ENCODE results near the gene SERPINA10. TPM values are rescaled to one million over a fixed set of nuclear protein-coding genes. Genes with fewer than 3 reads are reported as not detected.

Gene SERPINA10
- total RNA-seq, 1 donor = not detected

DNA sequence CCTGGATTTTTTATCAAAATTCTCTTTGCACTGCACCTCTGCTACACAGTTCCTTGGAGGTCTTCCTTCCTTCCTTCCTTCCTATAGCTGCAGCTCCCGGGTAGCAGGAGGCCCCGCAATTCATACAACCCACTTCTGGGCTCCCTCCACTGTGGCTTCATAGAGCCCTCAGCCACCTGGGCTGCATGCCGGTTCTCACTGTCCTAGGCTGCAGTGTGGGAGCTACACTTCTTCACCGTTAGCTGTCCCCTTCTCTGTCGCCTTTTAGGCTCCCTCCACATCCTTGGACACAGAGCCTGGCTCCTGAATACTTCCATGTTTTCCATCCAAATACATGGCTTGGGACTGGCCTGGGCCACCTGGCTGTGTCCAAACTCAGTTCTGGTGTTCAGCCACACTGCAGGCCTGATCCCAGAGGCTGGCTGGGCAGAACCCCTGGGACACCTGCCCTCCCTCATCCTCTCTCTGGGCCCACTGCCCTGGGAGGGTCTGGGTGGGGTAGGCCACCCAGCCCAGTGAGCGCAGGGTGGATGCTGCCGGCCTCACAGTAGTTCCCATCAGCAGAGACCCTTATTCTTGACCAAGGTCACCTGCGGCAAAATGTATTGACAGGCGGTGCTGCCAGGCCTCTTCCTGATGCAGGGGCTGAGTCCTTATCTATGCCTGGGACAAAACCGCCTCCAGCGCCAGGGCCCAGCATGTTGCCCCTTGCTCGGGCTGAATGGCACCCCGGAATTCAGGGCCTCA lies 1.7 kb downstream of the SERPINA10 start:
- Histone ChIP-seq H3K36me3 (ENCODE audit: insufficient read depth, low read length) (no peaks in the 10 kb centered on the region), H3K27ac (ENCODE audit: low read depth, low read length) (no peak overlapping the region), H3K4me3 (ENCODE audit: insufficient read depth, low read length) (no peak overlapping the region), H3K27me3 (ENCODE audit: insufficient read depth, low read length) (peaks cover 3% of the 10 kb centered on the region), H3K9me3 (ENCODE audit: low read depth, low read length) (no peaks in the 10 kb centered on the region), H4K20me1 (ENCODE audit: insufficient read depth, low read length) (no peaks in the 10 kb centered on the region), H3K4me2 (ENCODE audit: insufficient read depth, low read length) (no peak overlapping the region), H3K79me2 (ENCODE audit: insufficient read depth, low read length) (no peaks in the 10 kb centered on the region), H3K4me1 (ENCODE audit: insufficient read depth, low read length) (peaks cover 2% of the 10 kb centered on the region), H2AFZ (ENCODE audit: low read length) (no peak overlapping the region)
- no peak for DNase-seq (ENCODE audit: insufficient read length, low spot score, missing footprints)
- TF ChIP-seq, protein P1, sequence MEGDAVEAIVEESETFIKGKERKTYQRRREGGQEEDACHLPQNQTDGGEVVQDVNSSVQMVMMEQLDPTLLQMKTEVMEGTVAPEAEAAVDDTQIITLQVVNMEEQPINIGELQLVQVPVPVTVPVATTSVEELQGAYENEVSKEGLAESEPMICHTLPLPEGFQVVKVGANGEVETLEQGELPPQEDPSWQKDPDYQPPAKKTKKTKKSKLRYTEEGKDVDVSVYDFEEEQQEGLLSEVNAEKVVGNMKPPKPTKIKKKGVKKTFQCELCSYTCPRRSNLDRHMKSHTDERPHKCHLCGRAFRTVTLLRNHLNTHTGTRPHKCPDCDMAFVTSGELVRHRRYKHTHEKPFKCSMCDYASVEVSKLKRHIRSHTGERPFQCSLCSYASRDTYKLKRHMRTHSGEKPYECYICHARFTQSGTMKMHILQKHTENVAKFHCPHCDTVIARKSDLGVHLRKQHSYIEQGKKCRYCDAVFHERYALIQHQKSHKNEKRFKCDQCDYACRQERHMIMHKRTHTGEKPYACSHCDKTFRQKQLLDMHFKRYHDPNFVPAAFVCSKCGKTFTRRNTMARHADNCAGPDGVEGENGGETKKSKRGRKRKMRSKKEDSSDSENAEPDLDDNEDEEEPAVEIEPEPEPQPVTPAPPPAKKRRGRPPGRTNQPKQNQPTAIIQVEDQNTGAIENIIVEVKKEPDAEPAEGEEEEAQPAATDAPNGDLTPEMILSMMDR (IDR thresholded peaks at IDR 0.05; ENCODE audit: extremely low read depth, low read depth, low read length) = no peak

DNA sequence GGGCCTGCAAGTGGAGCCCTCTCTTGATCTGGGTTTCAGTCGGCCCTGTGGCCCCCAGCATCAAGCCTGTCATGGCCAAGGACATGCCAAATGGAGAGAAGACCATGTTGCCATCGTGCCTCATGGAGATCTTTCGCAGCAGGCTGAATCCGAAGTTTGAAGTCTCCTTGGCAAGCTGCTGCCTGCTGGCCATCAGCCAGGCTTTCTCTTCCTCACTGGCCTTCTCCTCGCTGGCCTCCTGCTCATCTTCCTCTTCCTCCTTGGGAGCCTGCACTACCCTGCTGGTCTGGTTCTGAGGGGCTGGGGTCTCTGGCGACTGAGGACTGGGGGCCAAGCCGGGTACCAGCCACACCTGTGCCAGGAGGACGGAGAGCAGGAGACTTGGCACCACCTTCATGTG lies 2.9 kb downstream of the SERPINA10 start:
- DNase-seq (ENCODE audit: insufficient read length, low spot score, missing footprints) = no peak
- H2AFZ ChIP-seq (ENCODE audit: low read length) = no peak overlapping the region
- no peak overlapping the region for H3K4me3 ChIP-seq (ENCODE audit: insufficient read depth, low read length)
- H3K9me3 ChIP-seq (ENCODE audit: low read depth, low read length) = no peaks in the 10 kb centered on the region
- TF ChIP-seq, protein P1 (IDR thresholded peaks at IDR 0.05; ENCODE audit: extremely low read depth, low read depth, low read length) = no peak
- no peak overlapping the region for H3K27ac ChIP-seq (ENCODE audit: low read depth, low read length)
- H4K20me1 ChIP-seq (ENCODE audit: insufficient read depth, low read length) = no peaks in the 10 kb centered on the region
- peaks cover 3% of the 10 kb centered on the region for H3K27me3 ChIP-seq (ENCODE audit: insufficient read depth, low read length)
- no peaks in the 10 kb centered on the region for H3K79me2 ChIP-seq (ENCODE audit: insufficient read depth, low read length)
- H3K4me2 ChIP-seq (ENCODE audit: insufficient read depth, low read length) = no peak overlapping the region
- peaks cover 2% of the 10 kb centered on the region for H3K4me1 ChIP-seq (ENCODE audit: insufficient read depth, low read length)
- H3K36me3 ChIP-seq (ENCODE audit: insufficient read depth, low read length) = no peaks in the 10 kb centered on the region

DNA sequence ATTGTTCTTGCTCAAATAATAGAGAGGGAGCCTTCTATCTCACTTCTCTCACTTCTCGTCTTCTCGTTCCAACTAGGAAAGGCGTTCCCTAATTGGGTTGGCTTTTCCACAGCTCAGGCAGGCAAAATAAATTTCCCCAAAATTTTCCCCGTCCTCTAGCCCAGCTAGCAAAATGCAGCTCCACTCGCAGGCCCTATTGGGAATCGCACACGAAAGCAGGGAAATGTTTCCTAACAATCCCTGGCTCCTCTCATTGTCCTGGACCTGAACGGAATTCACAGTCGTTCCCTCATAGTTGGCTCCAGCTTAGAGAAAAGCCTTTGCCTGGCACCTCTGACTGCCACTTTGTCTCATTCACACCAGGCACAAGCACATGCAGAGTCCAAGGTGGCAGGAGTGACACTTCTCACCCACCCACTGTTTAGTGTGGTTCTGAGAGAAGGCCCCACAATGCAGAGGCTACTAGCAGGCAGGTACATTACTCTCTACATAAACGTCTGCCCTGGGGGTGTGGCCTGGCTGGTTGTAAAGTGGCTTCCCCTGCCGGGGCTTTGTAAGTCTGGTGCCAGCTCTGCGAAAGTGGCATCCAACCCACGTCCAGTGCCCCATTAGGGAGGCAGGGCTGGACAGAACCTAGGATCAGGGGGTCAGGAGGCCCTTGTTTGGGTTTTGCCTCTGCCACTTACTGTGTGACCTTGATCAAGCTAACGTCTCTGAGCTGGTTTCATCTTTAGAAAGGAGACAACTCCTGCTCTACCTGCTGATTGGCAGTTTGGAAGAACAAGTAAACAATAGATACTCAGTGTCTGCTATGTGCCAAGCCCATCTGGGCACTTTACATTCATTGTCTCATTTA lies 4.2 kb downstream of the SERPINA10 start:
- TF ChIP-seq, protein P1 (IDR thresholded peaks at IDR 0.05; ENCODE audit: extremely low read depth, low read depth, low read length) = no peak
- no peak overlapping the region for H3K27ac ChIP-seq (ENCODE audit: low read depth, low read length)
- H3K4me1 ChIP-seq (ENCODE audit: insufficient read depth, low read length) = peaks cover 2% of the 10 kb centered on the region
- DNase-seq (ENCODE audit: insufficient read length, low spot score, missing footprints) = no peak
- no peaks in the 10 kb centered on the region for H3K79me2 ChIP-seq (ENCODE audit: insufficient read depth, low read length)
- no peak overlapping the region for H3K4me2 ChIP-seq (ENCODE audit: insufficient read depth, low read length)
- H3K9me3 ChIP-seq (ENCODE audit: low read depth, low read length) = no peaks in the 10 kb centered on the region
- H4K20me1 ChIP-seq (ENCODE audit: insufficient read depth, low read length) = no peaks in the 10 kb centered on the region
- H3K4me3 ChIP-seq (ENCODE audit: insufficient read depth, low read length) = no peak overlapping the region
- no peaks in the 10 kb centered on the region for H3K36me3 ChIP-seq (ENCODE audit: insufficient read depth, low read length)
- no peaks in the 10 kb centered on the region for H3K27me3 ChIP-seq (ENCODE audit: insufficient read depth, low read length)
- H2AFZ ChIP-seq (ENCODE audit: low read length) = no peak overlapping the region

DNA sequence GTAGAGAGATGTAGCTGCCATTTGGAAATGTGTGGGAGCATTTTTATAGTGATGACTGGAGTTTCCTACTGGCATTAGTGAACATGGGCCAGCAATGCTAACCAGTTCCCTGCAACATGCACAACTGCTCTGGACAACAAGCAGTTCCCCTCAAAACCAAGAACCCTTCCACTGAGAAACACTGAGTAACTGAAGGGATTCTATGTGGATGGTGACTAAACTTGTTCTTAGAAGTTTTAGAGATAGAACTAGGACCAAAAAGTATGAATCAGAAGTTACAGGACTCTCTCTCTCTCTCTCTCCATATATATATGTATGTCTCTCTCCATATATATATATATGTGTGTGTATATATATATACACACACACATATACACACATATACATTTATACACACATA lies 7.9 kb downstream of the SERPINA10 start:
- H3K4me3 ChIP-seq (ENCODE audit: insufficient read depth, low read length) = no peak overlapping the region
- H2AFZ ChIP-seq (ENCODE audit: low read length) = no peak overlapping the region
- H3K36me3 ChIP-seq (ENCODE audit: insufficient read depth, low read length) = no peaks in the 10 kb centered on the region
- DNase-seq (ENCODE audit: insufficient read length, low spot score, missing footprints) = no peak
- no peaks in the 10 kb centered on the region for H3K27me3 ChIP-seq (ENCODE audit: insufficient read depth, low read length)
- H3K27ac ChIP-seq (ENCODE audit: low read depth, low read length) = no peak overlapping the region
- H3K9me3 ChIP-seq (ENCODE audit: low read depth, low read length) = no peaks in the 10 kb centered on the region
- peaks cover 2% of the 10 kb centered on the region for H3K4me1 ChIP-seq (ENCODE audit: insufficient read depth, low read length)
- no peaks in the 10 kb centered on the region for H4K20me1 ChIP-seq (ENCODE audit: insufficient read depth, low read length)
- no peak overlapping the region for H3K4me2 ChIP-seq (ENCODE audit: insufficient read depth, low read length)
- no peaks in the 10 kb centered on the region for H3K79me2 ChIP-seq (ENCODE audit: insufficient read depth, low read length)
- TF ChIP-seq, protein P1 (IDR thresholded peaks at IDR 0.05; ENCODE audit: extremely low read depth, low read depth, low read length) = no peak

Data from osteoblast (primary cell).